ENCODE measurements around the gene AFM. TPM values are rescaled to one million over a fixed set of nuclear protein-coding genes. Genes with fewer than 3 reads are reported as not detected.

Gene AFM
- total RNA-seq, 1 donor from 2014 or later, result not detected

DNA sequence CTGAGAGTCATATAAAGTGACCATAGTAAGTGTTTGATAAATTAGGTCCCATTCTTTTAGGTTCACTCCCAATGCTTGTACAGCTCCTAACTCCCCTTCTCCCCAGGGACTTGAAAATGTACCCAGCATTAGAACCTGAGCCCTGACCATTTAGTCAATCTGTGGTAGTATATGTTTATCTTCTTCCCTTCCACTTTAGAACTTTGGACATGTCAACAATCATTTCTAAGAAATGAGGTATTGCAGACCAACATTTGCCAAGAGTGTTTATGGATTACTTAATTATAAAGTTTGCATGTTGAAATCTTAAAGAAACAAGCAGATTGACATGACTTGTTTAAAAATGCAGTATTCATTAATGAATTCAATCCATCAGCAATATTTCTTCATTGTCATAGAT lies 26.0 kb downstream of the AFM start:
- Histone ChIP-seq H3K4me3 (no peak overlapping the region), H3K9me3 (no peaks in the 10 kb centered on the region), H3K27me3 (no peaks in the 10 kb centered on the region), H3K27ac (no peak overlapping the region), H3K4me1 (no peaks in the 10 kb centered on the region), H3K36me3 (no peaks in the 10 kb centered on the region)
- intact Hi-C loops (cut with DNase I), result no loop called here
- DNase-seq (ENCODE audit: low spot score in 2 of 2), result no peak
- TF ChIP-seq, protein P1, sequence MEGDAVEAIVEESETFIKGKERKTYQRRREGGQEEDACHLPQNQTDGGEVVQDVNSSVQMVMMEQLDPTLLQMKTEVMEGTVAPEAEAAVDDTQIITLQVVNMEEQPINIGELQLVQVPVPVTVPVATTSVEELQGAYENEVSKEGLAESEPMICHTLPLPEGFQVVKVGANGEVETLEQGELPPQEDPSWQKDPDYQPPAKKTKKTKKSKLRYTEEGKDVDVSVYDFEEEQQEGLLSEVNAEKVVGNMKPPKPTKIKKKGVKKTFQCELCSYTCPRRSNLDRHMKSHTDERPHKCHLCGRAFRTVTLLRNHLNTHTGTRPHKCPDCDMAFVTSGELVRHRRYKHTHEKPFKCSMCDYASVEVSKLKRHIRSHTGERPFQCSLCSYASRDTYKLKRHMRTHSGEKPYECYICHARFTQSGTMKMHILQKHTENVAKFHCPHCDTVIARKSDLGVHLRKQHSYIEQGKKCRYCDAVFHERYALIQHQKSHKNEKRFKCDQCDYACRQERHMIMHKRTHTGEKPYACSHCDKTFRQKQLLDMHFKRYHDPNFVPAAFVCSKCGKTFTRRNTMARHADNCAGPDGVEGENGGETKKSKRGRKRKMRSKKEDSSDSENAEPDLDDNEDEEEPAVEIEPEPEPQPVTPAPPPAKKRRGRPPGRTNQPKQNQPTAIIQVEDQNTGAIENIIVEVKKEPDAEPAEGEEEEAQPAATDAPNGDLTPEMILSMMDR (IDR thresholded peaks at IDR 0.05), result no peak

GRCh38 chr4:73508651-73509050 lies 27.1 kb downstream of the AFM start:
- intact Hi-C loops (cut with DNase I), result no loop called here
- no peaks in the 10 kb centered on the region for H3K4me1 ChIP-seq
- no peaks in the 10 kb centered on the region for H3K27me3 ChIP-seq
- H3K27ac ChIP-seq, result no peak overlapping the region
- no peak for DNase-seq (ENCODE audit: low spot score in 2 of 2)
- H3K4me3 ChIP-seq, result no peak overlapping the region
- TF ChIP-seq, protein P1 (IDR thresholded peaks at IDR 0.05), result no peak
- no peaks in the 10 kb centered on the region for H3K9me3 ChIP-seq
- H3K36me3 ChIP-seq, result no peaks in the 10 kb centered on the region

DNA sequence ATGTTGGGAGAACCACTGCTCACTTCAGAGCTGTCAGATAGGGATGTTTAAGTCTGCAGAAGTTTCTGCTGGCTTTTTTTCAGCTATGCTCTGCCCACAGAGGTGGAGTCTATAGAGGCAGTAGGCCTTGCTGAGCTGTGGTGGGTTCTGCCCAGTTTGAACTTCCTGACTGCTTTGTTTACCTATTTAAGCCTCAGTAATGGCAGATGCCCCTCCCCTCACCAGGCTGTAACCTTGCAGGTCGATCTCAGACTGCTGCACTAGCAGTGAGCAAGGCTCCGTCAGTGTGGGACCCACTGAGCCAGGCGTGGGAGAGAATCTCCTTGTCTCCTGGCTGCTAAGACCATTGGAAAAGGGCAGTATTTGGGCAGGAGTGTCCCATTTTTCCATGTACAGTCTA lies 36.8 kb downstream of the AFM start:
- no peaks in the 10 kb centered on the region for H3K36me3 ChIP-seq
- intact Hi-C loops (cut with DNase I), result no loop called here
- H3K27me3 ChIP-seq, result no peaks in the 10 kb centered on the region
- H3K9me3 ChIP-seq, result no peaks in the 10 kb centered on the region
- TF ChIP-seq, protein P1 (IDR thresholded peaks at IDR 0.05), result no peak
- DNase-seq (ENCODE audit: low spot score in 2 of 2), result no peak
- H3K27ac ChIP-seq, result no peak overlapping the region
- no peak overlapping the region for H3K4me3 ChIP-seq
- no peaks in the 10 kb centered on the region for H3K4me1 ChIP-seq

DNA sequence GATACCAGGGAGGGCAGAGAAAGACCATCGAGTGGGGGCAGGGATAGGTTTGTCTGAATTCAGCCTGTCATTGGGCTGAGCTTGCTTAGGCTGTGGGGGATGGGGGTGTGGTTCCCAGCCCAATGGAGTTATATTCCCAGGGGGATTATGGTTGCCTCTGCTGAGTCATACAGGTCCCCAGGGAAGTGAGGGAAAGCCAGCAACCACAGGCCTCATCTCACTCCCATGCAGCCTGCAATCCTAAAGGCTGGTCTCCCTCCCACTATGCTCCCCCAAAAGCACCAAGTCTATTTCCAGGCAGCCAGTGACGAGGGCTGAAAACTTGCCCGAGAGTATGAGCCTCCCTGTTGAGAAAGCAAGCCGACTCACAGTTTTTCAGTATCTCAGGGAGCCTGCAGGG lies 39.3 kb downstream of the AFM start:
- H3K9me3 ChIP-seq, result no peaks in the 10 kb centered on the region
- no peaks in the 10 kb centered on the region for H3K27me3 ChIP-seq
- no peak overlapping the region for H3K4me3 ChIP-seq
- TF ChIP-seq, protein P1 (IDR thresholded peaks at IDR 0.05), result no peak
- intact Hi-C loops (cut with DNase I), result no loop called here
- DNase-seq (ENCODE audit: low spot score in 2 of 2), result no peak
- no peak overlapping the region for H3K27ac ChIP-seq
- H3K4me1 ChIP-seq, result no peaks in the 10 kb centered on the region
- no peaks in the 10 kb centered on the region for H3K36me3 ChIP-seq

GRCh38 chr4:73523126-73523525 lies 41.6 kb downstream of the AFM start:
- no peaks in the 10 kb centered on the region for H3K27me3 ChIP-seq
- H3K27ac ChIP-seq, result no peak overlapping the region
- no peaks in the 10 kb centered on the region for H3K9me3 ChIP-seq
- H3K4me3 ChIP-seq, result no peak overlapping the region
- no peaks in the 10 kb centered on the region for H3K36me3 ChIP-seq
- intact Hi-C loops (cut with DNase I), result no loop called here
- no peaks in the 10 kb centered on the region for H3K4me1 ChIP-seq
- TF ChIP-seq, protein P1 (IDR thresholded peaks at IDR 0.05), result no peak
- no peak for DNase-seq (ENCODE audit: low spot score in 2 of 2)

DNA sequence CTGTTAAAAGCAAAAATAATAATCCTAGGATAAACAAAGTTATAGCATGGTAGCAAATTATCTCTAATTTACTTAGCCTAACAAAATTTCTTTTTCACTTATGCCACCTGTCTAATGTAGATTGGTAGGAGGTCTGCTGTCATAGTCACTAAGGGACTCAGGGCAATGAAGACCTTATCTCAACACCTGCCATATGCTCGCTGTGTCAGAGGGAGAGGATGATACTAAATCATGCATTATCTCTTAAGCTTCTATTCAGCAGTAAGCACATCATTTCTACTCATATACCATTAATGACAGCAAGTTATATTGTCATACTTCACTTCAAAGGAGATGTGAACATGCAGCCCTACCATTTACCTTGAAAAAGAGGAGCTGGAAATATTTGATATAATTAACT lies 44.1 kb downstream of the AFM start:
- Histone ChIP-seq H3K4me3 (no peak overlapping the region), H3K9me3 (no peaks in the 10 kb centered on the region), H3K36me3 (no peaks in the 10 kb centered on the region), H3K27me3 (no peaks in the 10 kb centered on the region), H3K27ac (no peak overlapping the region), H3K4me1 (no peaks in the 10 kb centered on the region)
- intact Hi-C loops (cut with DNase I), result no loop called here
- no peak for DNase-seq (ENCODE audit: low spot score in 2 of 2)
- TF ChIP-seq, protein P1 (IDR thresholded peaks at IDR 0.05), result no peak

All from ascending aorta (tissue), 2 donors.